Colon (tissue), 2 donors: ENCODE data around the gene CYP4F22.
"Not testable (repeated sequence)": the region's sequence is repeated elsewhere in the genome, so short reads cannot be mapped to it uniquely, and the experiment has no call there.

Experiments
- FAIRE-seq: peaks from 2 replicates; lab custom pipeline; 2012; peaks lifted over from hg19 to GRCh38; lab: Jason Lieb, UNC
- donor health status: control.
- donor health status: control.

CYP4F22 gene

GRCh38 chr19:15508035-15508710 lies at the start of gene CYP4F22:
CYP4F22 (plus strand) TSS chr19:15508525; CDS start chr19:15525337, 16,812 bp downstream.
- FAIRE-seq: no peak

GRCh38 chr19:15461694-15462093 lies 46.6 kb upstream of the CYP4F22 start:
- FAIRE-seq: no peak

- no peak for FAIRE-seq
These were observed 44.4 kb upstream of the CYP4F22 start for GRCh38 chr19:15463861-15464371.

DNA sequence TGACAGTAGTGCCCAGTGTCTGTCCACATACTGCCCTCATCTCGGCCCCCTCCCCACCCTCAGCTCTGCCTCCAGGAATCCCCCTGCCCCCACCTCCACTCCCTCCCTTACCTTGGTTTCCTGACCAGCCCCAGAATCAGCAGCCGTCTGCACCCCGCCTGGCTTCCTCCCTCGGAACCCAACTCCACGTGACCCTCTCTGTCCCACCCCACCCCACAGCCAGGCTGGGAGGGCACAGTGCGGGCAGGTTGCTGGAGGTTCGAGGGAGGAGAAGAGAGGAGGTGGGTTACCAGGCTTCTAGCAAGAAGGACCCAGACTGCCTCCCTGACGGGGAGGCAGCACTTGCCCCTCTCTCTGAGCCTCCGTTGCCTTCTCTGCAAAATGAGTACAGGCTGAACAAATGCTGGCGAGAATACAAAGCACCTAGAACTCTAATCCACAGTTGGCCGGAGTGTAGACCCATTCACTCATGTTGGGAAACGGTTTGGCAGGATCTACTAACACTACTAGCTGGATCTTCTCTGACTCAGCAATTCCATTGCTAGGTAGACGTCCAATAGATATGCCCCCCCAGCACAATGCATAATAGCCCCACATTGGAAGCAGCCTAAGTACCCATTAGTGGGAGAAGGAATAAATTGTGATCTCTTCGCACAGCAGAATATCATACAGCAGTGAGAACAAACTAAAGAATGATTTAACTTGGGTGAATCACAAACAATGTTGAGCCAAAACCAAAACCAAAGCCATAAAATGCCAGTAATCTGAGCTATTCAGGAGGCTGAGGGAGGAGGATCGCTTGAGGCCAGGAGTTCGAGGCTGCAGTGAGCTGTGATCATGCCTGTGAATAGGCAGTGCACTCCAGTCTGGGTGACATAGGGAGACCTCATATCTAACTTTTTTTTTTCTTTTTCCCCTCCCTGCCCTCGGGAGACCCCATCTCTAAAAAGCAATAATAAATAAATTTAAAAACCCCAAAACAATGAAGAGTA lies 43.6 kb upstream of the CYP4F22 start, which contains the start of gene RASAL3:
TSS of gene RASAL3 (minus strand) at position 151 of the 992 bp plus-strand sequence. CDS start 186 bp downstream, outside the sequence.
- no peak for FAIRE-seq

DNA sequence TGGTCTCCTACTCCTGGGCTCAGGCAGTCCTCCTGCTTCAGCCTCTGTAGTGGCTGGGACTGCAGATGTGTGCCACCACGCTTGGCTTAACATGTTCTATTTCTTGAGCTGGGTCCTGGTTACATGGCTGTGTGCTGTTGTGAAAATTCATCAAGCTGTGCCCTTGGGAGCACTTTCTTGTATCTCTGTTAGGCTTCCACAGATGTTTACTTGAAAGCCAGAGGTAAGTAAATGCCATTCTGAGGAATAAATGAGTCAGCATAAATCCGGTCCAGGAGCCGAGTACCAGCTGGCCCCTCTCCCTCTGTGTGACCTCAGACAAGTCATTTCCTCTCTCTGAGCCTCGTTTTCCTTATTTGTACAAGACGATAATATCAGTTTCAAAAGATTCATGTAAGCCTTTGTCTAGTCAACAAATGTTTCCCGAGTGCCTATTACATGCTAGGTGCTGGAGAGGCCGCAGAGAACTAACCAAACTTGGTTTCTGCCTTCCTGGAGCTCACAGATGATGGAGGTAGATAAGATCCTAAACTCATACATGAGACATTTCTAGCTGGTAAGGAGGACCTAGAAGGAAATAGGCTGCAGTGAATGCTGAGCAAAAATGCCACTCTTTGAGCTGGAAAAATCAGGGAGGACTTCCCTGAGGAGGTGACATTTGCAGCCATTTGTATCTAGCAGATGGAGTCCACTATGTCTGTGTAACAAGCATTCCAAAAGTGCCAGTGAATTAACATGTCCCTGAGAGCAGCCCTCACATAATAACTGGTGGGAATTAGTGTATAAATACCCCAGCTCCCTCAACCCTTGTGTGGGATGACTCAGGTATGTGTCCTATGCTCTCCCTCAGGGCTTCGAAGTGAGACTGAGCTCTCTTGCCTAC lies 41.2 kb upstream of the CYP4F22 start:
- no peak for FAIRE-seq

DNA sequence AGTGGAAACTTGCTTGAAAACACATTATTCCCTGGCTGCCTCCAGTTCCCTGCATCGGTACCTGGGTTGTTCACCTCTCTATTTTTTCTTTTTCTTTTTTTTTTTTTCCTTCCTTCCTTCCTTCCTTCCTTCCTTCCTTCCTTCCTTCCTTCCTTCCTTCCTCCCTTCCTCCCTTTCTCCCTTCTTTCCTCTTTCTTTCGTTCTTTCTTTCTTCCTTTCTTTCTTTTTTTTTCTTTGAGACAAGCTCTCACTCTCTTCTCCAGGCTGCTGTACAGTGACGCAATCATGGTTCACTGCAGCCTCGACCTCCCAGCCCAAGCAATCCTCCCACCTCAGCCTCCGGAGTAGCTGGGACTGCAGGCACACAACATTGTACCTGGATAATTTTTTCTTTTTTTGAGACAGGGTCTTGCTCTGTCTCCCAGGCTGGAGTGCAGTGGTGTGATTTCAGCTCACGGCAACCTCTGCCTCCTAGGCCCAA lies 40.6 kb upstream of the CYP4F22 start:
- FAIRE-seq: no peak

DNA sequence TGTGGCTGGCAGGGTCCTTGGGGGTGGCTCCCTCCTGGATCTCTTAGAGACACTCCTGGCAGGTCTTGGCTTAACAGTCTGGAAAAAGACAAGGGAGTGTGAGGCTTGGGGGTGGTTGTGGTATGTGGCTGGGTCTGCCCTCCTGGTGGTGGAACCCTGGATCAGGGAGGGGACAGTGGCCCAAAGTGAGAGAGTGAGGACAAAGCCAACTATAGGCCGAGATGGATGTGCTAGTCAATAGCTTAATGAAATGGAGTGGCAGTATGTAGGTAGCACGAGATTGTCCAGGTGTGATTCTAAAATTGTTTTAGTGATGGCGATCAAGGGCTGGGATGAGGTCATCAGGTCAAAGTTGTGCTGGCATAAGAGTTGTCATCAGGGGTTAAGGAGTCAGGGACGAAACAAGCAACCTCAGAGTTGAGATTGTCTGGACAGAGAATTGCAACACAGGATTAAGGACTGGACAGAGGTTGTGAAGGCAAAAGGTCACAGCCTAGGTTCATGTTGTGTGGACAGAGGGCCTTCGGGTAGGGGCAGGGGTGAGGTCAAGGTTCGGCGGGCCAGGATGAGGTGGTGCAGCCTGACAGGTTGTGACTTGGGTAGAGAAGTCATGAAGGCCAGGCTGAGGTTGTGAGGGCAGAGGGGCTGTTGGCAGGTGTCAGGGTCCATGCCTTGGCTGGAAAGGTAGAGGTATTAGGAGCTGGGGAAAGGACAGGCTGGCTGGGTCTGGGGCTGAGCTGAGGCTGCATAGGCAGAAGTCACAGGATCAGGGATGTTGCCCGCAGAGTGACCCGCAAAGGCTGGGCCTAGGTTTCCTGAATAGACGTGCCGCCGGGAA lies 39.4 kb upstream of the CYP4F22 start:
- no peak for FAIRE-seq

DNA sequence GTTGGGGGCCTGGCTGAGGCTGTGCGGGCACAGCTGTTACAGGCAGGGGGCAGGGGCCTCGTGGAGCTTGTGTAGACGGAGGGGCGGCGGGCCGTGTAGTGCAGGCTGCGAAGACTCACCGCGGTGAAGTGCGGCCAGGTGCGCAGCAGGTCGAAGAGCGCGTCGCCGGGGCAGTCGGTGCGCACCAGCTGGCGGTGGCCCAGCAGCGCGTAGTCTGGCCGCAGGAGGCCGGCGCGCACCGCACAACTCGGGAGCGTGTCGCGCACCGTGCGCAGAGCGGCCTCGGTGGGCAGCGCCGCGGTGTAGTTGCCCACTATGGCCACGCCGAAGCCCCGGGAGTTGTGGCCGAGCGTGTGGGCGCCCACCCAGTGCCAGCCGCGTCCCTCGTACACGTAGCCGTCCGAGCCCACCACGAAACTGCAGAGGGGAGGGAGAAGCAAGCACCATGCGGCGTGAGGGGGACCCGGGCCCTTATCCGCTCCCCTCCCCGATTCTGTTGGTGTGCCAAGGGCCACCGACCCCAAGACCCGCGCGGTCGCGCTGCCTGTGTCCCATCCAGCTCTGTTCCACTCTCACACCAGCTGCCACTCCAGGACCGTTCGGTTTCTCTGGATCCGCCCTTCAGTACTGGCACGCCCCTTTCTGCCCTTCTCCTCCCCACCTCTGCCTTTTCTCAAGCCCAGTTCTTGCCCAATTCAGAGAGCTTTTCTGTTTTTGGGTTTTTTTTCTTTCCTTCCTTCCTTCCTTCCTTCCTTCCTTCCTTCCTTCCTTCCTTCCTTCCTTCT lies 38.6 kb upstream of the CYP4F22 start:
- no peak for FAIRE-seq

DNA sequence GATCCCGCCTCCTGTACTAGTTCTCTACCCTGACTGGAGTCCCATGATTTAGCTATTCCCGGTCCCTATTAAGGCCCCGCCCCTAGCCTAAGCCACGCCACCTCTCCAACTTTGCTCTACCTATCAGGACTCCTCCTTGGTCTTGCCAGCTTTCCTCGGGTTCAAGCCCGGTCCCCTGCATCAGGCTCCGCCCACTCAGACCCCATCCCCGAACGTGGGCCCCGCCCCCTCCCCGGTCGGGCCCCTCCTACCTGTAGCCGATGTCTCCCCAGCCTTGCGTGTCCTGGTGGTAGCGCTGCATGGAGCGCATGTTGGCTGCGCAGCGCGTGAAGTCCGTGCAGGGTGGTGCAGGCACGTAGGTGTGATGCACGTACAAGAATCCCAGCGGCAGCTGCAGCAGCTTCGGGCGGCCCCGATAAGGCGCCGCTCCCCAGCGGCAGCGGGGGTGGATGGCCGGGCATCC lies 36.7 kb upstream of the CYP4F22 start:
- FAIRE-seq: no peak

GRCh38 chr19:15473821-15474220 lies 34.5 kb upstream of the CYP4F22 start:
- FAIRE-seq: not testable (repeated sequence)

DNA sequence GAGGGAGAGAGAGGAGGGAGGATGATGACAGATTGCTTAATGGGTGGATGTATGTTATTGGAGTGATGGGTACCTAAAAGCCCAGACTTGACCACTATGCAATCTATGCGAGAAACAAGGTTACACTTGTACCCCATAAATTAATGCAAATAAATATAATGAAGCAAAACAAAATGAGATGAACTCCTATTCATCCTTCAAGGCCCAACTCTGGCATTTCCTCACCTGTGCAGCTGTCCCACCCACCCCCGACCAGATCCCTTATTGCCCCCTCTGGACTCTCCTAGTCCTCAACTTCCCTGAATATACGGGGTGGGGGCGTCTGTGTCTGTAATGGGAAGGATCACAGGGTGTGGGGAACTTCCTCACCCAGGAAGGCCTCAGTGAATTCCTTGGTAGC lies 33.2 kb upstream of the CYP4F22 start:
- no peak for FAIRE-seq

DNA sequence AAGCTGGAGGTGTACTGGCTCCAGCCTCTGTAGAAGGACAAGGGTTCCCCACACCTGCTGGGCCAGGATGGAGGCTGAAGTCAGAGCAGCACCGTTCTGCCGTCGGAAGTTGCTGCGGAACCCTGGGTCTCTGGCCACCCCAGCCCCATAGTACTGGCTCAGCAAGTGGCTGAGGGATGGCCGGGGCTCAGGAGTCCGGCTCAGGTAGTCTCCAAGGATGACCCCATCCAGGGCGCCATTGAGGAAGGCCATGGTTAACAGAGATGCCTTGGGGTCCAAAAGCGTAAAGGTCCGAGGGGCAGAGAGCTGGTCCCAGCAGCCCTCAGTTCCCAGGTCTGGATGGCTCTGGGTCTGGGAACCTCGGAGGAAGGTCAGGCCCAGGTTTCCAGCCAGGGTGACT lies 32.7 kb upstream of the CYP4F22 start:
- FAIRE-seq: no peak

- FAIRE-seq: no peak
These were observed 32.0 kb upstream of the CYP4F22 start for GRCh38 chr19:15476325-15476724.

DNA sequence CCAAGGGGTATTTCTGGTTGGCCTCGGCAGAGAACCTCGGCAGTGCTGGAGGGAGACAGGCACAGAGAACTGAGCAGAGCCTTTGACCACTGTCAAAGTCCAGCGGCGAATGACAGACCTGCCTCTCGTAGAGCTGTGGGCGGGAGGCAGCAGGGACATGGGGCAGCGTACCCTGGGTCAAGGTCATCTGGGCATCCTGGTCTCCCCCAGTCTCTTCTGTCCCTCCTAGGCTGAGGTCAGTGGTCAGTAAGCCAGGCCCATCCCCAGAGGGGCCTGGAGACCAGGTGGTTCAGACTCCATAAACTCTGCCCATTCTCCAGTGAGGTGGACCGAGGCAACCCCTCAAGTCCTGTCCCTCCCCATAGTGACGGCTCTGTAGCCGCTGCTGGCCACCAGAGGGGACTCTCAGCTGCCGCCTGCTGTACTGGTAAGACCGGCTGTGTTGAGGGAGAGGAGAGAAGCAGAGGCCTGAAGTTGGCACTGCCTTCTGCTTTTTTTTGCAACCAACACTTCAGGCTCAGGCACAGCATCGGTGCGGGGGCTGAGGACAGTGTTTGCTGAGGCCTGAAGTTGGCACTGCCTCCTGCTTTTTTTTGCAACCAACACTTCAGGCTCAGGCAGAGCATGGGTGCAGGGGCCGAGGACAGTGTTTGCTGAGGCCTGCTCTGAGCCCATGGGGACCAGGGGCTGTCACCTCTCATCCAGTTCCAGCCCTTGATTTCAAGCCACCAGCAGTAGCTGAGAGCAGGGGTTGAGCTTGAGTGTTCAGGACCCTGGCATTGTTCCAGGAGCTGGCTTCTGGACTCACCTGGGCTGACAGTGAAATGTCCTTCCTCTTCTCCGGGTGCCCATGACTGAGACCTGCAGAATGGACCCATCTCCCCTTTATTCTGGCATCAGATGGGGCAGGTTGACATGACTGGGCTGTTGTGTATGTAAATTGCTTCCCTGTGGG lies 28.7 kb upstream of the CYP4F22 start, which contains the start of gene PGLYRP2:
TSS of gene PGLYRP2 (minus strand) at position 111 of the 955 bp plus-strand sequence. CDS start 130 bp downstream, outside the sequence.
- no peak for FAIRE-seq

GRCh38 chr19:15480996-15481395 lies 27.3 kb upstream of the CYP4F22 start:
- not testable (repeated sequence) for FAIRE-seq

DNA sequence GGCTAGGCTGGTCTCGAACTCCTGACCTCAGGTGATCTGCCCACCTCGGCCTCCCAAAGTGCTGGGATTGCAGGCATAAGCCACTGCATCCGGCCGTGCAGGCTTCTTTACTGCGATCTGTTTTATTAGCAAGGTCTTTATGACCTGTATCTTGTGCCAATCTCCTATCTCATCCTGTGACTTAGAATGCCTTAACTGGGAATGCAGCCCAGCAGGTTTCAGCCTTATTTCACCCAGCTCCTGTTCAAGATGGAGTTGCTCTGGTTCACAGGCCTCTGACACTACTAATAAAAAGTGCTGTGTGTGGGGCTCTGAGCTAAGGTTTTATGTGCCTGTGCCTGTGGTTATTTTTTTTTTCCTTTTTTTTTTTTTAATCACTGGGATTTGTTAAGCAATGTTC lies 22.6 kb upstream of the CYP4F22 start:
- FAIRE-seq: not testable (repeated sequence)

DNA sequence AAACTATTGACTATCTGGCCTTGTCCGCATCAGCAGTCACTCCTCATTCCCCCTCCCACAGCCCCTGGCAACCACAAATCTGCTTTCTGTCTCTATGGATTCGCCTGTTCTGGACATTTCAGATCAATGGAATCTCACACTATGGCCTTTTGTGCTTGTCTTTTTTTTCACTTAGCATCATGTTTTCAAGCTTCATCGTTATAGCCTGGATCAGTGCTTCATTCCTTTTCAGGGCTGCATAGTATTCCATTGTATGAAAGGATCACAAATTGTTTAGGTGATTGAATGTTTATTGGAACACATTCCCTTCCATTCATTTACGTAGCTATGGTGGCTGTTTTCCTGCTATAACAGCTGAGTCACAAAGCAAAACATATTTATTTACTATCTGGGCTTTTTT lies 21.3 kb upstream of the CYP4F22 start:
- FAIRE-seq: no peak

DNA sequence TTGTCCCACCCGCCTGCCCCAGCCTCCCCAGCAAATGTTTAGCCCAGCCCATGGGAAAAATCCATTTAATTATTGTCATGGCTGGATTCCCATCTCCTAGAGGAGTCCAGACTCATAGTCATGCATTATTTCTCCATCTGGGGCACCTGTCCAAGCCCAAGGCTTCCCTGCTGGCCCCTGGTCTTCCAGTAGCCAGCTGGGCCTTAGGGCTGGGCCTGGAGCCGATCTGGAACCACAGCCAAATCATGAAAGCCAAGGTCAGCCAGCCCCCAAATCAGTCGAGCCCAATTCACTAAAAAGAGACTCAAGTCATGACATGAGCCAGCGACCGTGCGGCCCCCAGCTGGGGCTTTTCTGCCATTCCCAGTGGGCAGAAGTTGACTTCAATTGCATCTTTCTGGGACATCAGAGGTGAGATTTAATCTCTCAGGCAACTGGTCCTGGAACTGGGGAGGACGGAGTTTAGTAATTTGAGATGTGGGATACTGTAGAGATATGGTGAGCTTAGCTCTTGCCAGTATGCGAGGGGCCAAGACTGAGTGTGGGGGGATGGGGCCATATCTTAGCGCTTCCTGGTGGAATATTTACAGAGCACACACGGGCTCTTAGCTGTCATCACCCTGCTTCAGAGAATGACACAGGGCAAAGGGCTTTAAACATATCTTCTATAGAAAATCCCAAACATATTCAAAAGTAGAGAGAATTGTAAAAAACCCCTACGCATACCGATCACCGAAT lies 19.7 kb upstream of the CYP4F22 start:
- no peak for FAIRE-seq
